Muscle of arm (tissue), 12 donors: ENCODE measurements around the gene HSD17B2. TPM values are rescaled to one million over a fixed set of nuclear protein-coding genes. Genes with fewer than 3 reads are reported as not detected.
"Not testable (repeated sequence)": the region's sequence is repeated elsewhere in the genome, so short reads cannot be mapped to it uniquely, and the experiment has no call there.

Source experiments
- DNase-seq: peaks from one replicate; pipeline ENCODE4 v3.0.0-alpha.2; 2013
- polyA plus RNA-seq, 12 donors: library from polyadenylated mRNA; unstranded; fragments of 120-200 nt; gene quantifications; one replicate each; pipeline ENCODE4 v1.2.1, GENCODE V29; 2013; ENCODE audit not compliant: insufficient read length in 12 of 12

The HSD17B2 gene
- polyA plus RNA-seq, 12 donors = 0.12 to 23.9 (median 0.84) TPM; not detected in 1

- no peak for DNase-seq
Observed at GRCh38 chr16:82129881-82130280, 94.8 kb downstream of the HSD17B2 start.

GRCh38 chr16:82133798-82134197 lies 98.7 kb downstream of the HSD17B2 start:
- DNase-seq = no peak

- DNase-seq = no peak
Observed at GRCh38 chr16:82134846-82135245, 99.8 kb downstream of the HSD17B2 start.

- no peak for DNase-seq
Observed at GRCh38 chr16:82135844-82136243, 100.8 kb downstream of the HSD17B2 start.

GRCh38 chr16:82136956-82137821 lies 102.1 kb downstream of the HSD17B2 start:
- peak; percentile 19 for DNase-seq

- peak; percentile 19 for DNase-seq
Observed at GRCh38 chr16:82137822-82138167, 102.7 kb downstream of the HSD17B2 start.

- DNase-seq = no peak
Observed at GRCh38 chr16:82138478-82139285, 103.6 kb downstream of the HSD17B2 start.

- not testable (repeated sequence) for DNase-seq
Observed at GRCh38 chr16:82139286-82139571, 104.2 kb downstream of the HSD17B2 start.

- no peak for DNase-seq
Observed at GRCh38 chr16:82146556-82146955, 111.5 kb downstream of the HSD17B2 start.

- DNase-seq = no peak
Observed at GRCh38 chr16:82146957-82147356, 111.9 kb downstream of the HSD17B2 start.

- DNase-seq = no peak
Observed at GRCh38 chr16:82147546-82147945, 112.5 kb downstream of the HSD17B2 start.

Other genes starting within 250 kb of the HSD17B2 start
- gene SDR42E1, start 23.8 kb upstream of the HSD17B2 start, polyA plus RNA-seq = 1 to 10 TPM in 4 of 12 donors, under 1 TPM in 7, not detected in 1; 0.16 to 4.1 (median 0.67) TPM
- gene MPHOSPH6, start 135.0 kb downstream of the HSD17B2 start, polyA plus RNA-seq = 10 to 100 TPM in 11 of 12 donors, not detected in 1; 15.0 to 38.9 (median 23.6) TPM